HEK293T (cell line): Measurements from ENCODE around the gene XRN1.
A peak's percentile ranks its signal among the peaks of the same experiment; 100 is the strongest.
"Not testable (repeated sequence)": the region's sequence is repeated elsewhere in the genome, so short reads cannot be mapped to it uniquely, and the experiment has no call there.

Experiments
- CTCF ChIA-PET: fragments of 350-600 bp; formaldehyde crosslinking; extraction: SDS; loops from one replicate; lab custom pipeline; 2021; ENCODE audit warnings: antibody characterized with exemption, inconsistent platforms; lab: Yijun Ruan, JAX
- POLR2A ChIA-PET: fragments of 350-600 bp; formaldehyde crosslinking; extraction: SDS; loops from one replicate; lab custom pipeline; 2020; ENCODE audit warnings: antibody characterized with exemption, inconsistent platforms; lab: Yijun Ruan, JAX
- DNase-seq: peaks from one replicate; pipeline ENCODE4 v3.0.0; 2012; ENCODE audit warnings: mixed read lengths; ENCODE audit errors: extremely low spot score
- ARNT ChIP-seq: fragments of 450-650 bp; IDR thresholded peaks from 2 replicates; pipeline ENCODE4 v1.6.1; 2017; ENCODE audit warnings: mild to moderate bottlenecking
- BHLHE40 ChIP-seq: fragments of 450-650 bp; IDR thresholded peaks from 2 replicates; pipeline ENCODE4 v1.6.1; 2016; ENCODE audit warnings: mild to moderate bottlenecking, moderate library complexity, borderline replicate concordance
- CTBP1 ChIP-seq: fragments of 450-650 bp; IDR thresholded peaks from 2 replicates; pipeline ENCODE4 v1.6.1; 2016; ENCODE audit warnings: borderline replicate concordance
- ELF4 ChIP-seq: fragments of 450-650 bp; IDR thresholded peaks from 2 replicates; pipeline ENCODE4 v1.6.1; 2017; ENCODE audit warnings: antibody characterized with exemption
- FOXA1 ChIP-seq: fragments of 450-650 bp; IDR thresholded peaks from 2 replicates; pipeline ENCODE4 v1.6.1; 2016; ENCODE audit warnings: mild to moderate bottlenecking
- FOXK2 ChIP-seq: fragments of 450-650 bp; IDR thresholded peaks from 2 replicates; pipeline ENCODE4 v1.6.1; 2016; ENCODE audit warnings: mild to moderate bottlenecking
- FOXM1 ChIP-seq: fragments of 450-650 bp; IDR thresholded peaks from 2 replicates; pipeline ENCODE4 v1.6.1; 2017; ENCODE audit warnings: mild to moderate bottlenecking, borderline replicate concordance
- HDGF ChIP-seq: fragments of 450-650 bp; IDR thresholded peaks from 2 replicates; pipeline ENCODE4 v1.6.1; 2017; ENCODE audit warnings: antibody characterized with exemption, borderline replicate concordance
- L3MBTL2 ChIP-seq: fragments of 450-650 bp; conservative IDR thresholded peaks from 2 replicates; pipeline ENCODE4 v1.6.1; 2016; ENCODE audit warnings: mild to moderate bottlenecking
- LEF1 ChIP-seq: fragments of 450-650 bp; IDR thresholded peaks from 2 replicates; pipeline ENCODE4 v1.6.1; 2017; ENCODE audit warnings: mild to moderate bottlenecking, borderline replicate concordance
- NFRKB ChIP-seq: fragments of 450-650 bp; IDR thresholded peaks from 2 replicates; pipeline ENCODE4 v1.6.1; 2016; ENCODE audit warnings: mild to moderate bottlenecking, moderate library complexity
- PKNOX1 ChIP-seq: fragments of 450-650 bp; IDR thresholded peaks from 2 replicates; pipeline ENCODE4 v1.6.1; 2016
- SP1 ChIP-seq: fragments of 450-650 bp; IDR thresholded peaks from 2 replicates; pipeline ENCODE4 v1.6.1; 2017
- SUZ12 ChIP-seq: fragments of 450-650 bp; IDR thresholded peaks from 2 replicates; pipeline ENCODE4 v1.6.1; 2016; ENCODE audit warnings: mild to moderate bottlenecking
- TARDBP ChIP-seq: fragments of 450-650 bp; IDR thresholded peaks from 2 replicates; pipeline ENCODE4 v1.6.1; 2016
- ZNF384 ChIP-seq: fragments of 450-650 bp; IDR thresholded peaks from 2 replicates; pipeline ENCODE4 v1.6.1; 2016

The XRN1 gene

GRCh38 chr3:142394921-142395622 lies 52.8 kb downstream of the XRN1 start:
- TF ChIP-seq TARDBP (no peak), PKNOX1 (no peak), FOXK2 (no peak), SP1 (no peak), HDGF (no peak)
- CTCF ChIA-PET = no interaction called here
- DNase-seq = no peak
- POLR2A ChIA-PET = no interaction called here

GRCh38 chr3:142385078-142385477 lies 62.8 kb downstream of the XRN1 start:
- POLR2A ChIA-PET = no interaction called here
- CTCF ChIA-PET = no interaction called here
- TF ChIP-seq ZNF384 (no peak), SP1 (no peak), HDGF (no peak), L3MBTL2 (no peak), LEF1 (no peak), TARDBP (no peak), FOXK2 (no peak), SUZ12 (no peak), FOXM1 (no peak), BHLHE40 (no peak), NFRKB (no peak), ARNT (no peak), FOXA1 (no peak), CTBP1 (no peak), ELF4 (no peak), PKNOX1 (no peak)
- no peak for DNase-seq

GRCh38 chr3:142374687-142375086 lies 73.2 kb downstream of the XRN1 start:
- DNase-seq = no peak
- POLR2A ChIA-PET = no interaction called here
- no peak for TF ChIP-seq SUZ12
- TF ChIP-seq LEF1 = no peak
- CTCF ChIA-PET = no interaction called here

- DNase-seq, CTCF ChIA-PET, POLR2A ChIA-PET: not testable (repeated sequence)
Observed at GRCh38 chr3:142369576-142369975, 78.3 kb downstream of the XRN1 start.

GRCh38 chr3:142366434-142366833 lies 81.4 kb downstream of the XRN1 start:
- CTCF ChIA-PET = no interaction called here
- TF ChIP-seq ELF4 (no peak), FOXK2 (no peak), FOXM1 (no peak), PKNOX1 (no peak), ARNT (no peak), SP1 (no peak), HDGF (no peak), BHLHE40 (no peak), LEF1 (no peak), CTBP1 (no peak), FOXA1 (no peak), NFRKB (no peak), SUZ12 (no peak), ZNF384 (no peak), TARDBP (no peak), L3MBTL2 (no peak)
- DNase-seq = peak; percentile 12
- POLR2A ChIA-PET = no interaction called here

- no peak for DNase-seq
- CTCF ChIA-PET = no interaction called here
- TF ChIP-seq LEF1 (no peak), CTBP1 (no peak), ELF4 (no peak), FOXA1 (no peak), NFRKB (no peak), TARDBP (no peak), SUZ12 (no peak), L3MBTL2 (no peak), FOXM1 (no peak), ARNT (no peak), FOXK2 (no peak), SP1 (no peak), ZNF384 (no peak), HDGF (no peak)
- POLR2A ChIA-PET = no interaction called here
Observed at GRCh38 chr3:142363936-142364467, 83.8 kb downstream of the XRN1 start.

GRCh38 chr3:142363433-142363832 lies 84.4 kb downstream of the XRN1 start:
- POLR2A ChIA-PET = interaction anchor here (1.1 kb wide), 1 partner anchor 215 kb away, joined by 3 read pairs; the partner anchor contains the start of gene ATR
- CTCF ChIA-PET = not testable (repeated sequence)

More at GRCh38 chr3:142363433-142363832, 84.4 kb downstream of the XRN1 start:
- DNase-seq = not testable (repeated sequence)
